CD4-positive, alpha-beta T cell (primary cell): ENCODE data around the gene ZNF200. TPM values are rescaled to one million over a fixed set of nuclear protein-coding genes. Genes with fewer than 3 reads are reported as not detected.

Source experiments
- ATAC-seq: fragments of 200-7000 bp; cut with Tn5 transposase; one replicate; pipeline ENCODE4 v1.10.0; 2022; ENCODE audit warnings: mild to moderate bottlenecking; ENCODE audit not compliant: poor library complexity
- CTCF ChIA-PET: fragments of 350-600 bp; sonication (Branson Sonifier 250); formaldehyde crosslinking; loops from one replicate; lab custom pipeline; 2021; ENCODE audit warnings: antibody characterized with exemption, inconsistent platforms; lab: Charles Lee
- POLR2A ChIA-PET: fragments of 350-600 bp; sonication (Branson Sonifier 250); formaldehyde crosslinking; loops from one replicate; lab custom pipeline; 2021; ENCODE audit warnings: antibody characterized with exemption, inconsistent platforms; lab: Charles Lee
- DNase-seq, 14 experiments: peaks; one replicate each; pipeline ENCODE4 v3.0.0-alpha.2; 2013 to 2020; ENCODE audit warnings: mixed read lengths in 2 of 14
- H3K27ac ChIP-seq, 2 donors: one replicate each; pipeline versions ENCODE4 v1.5.1 to v1.7.0; 2013; ENCODE audit warnings: low read length in 2 of 2, low read depth in 1 of 2, mild to moderate bottlenecking in 1 of 2
- H3K27me3 ChIP-seq, 2 experiments: 1 replicate in 1 of 2; 2 replicates in 1 of 2; pipeline versions ENCODE4 v1.6.1 to v1.7.0; 2013; ENCODE audit warnings: low read length in 2 of 2, control low read depth in 1 of 2, mild to moderate bottlenecking in 1 of 2, moderate library complexity in 1 of 2; ENCODE audit not compliant: insufficient read depth in 2 of 2, control insufficient read depth in 1 of 2
- H3K36me3 ChIP-seq: one replicate; pipeline ENCODE4 v1.6.1; 2013; ENCODE audit warnings: low read length, control low read depth; ENCODE audit not compliant: insufficient read depth
- H3K4me1 ChIP-seq: one replicate; pipeline ENCODE4 v1.6.1; 2013; ENCODE audit warnings: low read length, control low read depth; ENCODE audit not compliant: insufficient read depth
- H3K4me3 ChIP-seq: one replicate; pipeline ENCODE4 v1.5.1; 2013; ENCODE audit warnings: mild to moderate bottlenecking, low read length, moderate library complexity
- H3K9me3 ChIP-seq, 2 experiments: 1 replicate in 1 of 2; 2 replicates in 1 of 2; pipeline versions ENCODE4 v1.6.1 to v1.7.0; 2013; ENCODE audit warnings: low read length in 2 of 2, mild to moderate bottlenecking in 2 of 2, control low read depth in 1 of 2, moderate library complexity in 1 of 2; ENCODE audit not compliant: control insufficient read depth in 1 of 2, insufficient read depth in 1 of 2
- H3K27ac Mint-ChIP-seq: one replicate; pipeline ENCODE4 v1.8.0; 2020; ENCODE audit warnings: mixed read lengths
- H3K27me3 Mint-ChIP-seq: one replicate; pipeline ENCODE4 v1.8.0; 2021; ENCODE audit warnings: mixed read lengths
- H3K36me3 Mint-ChIP-seq: one replicate; pipeline ENCODE4 v1.8.0; 2021; ENCODE audit warnings: low read depth, mixed read lengths
- H3K4me1 Mint-ChIP-seq: one replicate; pipeline ENCODE4 v1.8.0; 2021; ENCODE audit warnings: low read depth, mixed read lengths
- H3K4me3 Mint-ChIP-seq: one replicate; pipeline ENCODE4 v1.8.0; 2020; ENCODE audit warnings: mild to moderate bottlenecking, mixed read lengths
- H3K9me3 Mint-ChIP-seq: one replicate; pipeline ENCODE4 v1.8.0; 2020; ENCODE audit warnings: mixed read lengths
- intact Hi-C, 2 experiments: fragments of 100-400 bp; cut with DNase I in 1 of 2; cut with micrococcal nuclease in 1 of 2; formaldehyde crosslinking; loops; one replicate each; pipeline versions ENCODE4 v1.15.1 to v1.9.0; 2023 to 2025; cut with DNase I, micrococcal nuclease
- total RNA-seq, 174 experiments: library from RNA in 2 of 174; stranded (reverse) in 2 of 174; gene quantifications; one replicate each; pipeline ENCODE4 v1.2.3 and lab custom pipeline; 2021 to 2026
- TF ChIP-seq, protein P1 (sequence below): fragments of 200-600 bp; IDR thresholded peaks from one replicate; pipeline ENCODE4 v1.8.0; 2022; ENCODE audit warnings: antibody characterized with exemption, mild to moderate bottlenecking

ZNF200 gene
- total RNA-seq, 2 experiments from 2014 or later: 7.0 to 7.2 TPM

DNA sequence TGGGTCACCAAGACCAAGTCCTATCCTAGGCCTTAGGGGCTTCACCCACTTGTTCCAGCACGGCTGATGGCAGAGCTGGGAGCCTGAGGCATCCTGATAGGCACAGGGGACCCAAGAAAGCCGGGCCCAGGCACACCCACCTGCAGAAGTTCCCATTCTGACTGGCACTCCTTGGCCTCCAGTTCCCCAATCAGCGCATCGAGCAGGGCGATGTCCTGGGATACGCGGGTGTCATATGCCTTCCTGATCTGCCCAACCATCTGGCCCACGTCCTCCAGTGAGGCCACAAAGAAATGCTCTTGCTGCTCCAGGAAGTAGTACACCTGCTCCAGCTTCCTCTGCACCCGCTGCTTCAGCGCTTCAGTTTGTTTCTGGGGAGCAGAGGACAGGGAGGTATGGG, 11.9 kb upstream of the ZNF200 start:
- Mint-ChIP-seq H3K4me3 (no peak overlapping the region), H3K36me3 (no peaks in the 10 kb centered on the region), H3K27me3 (peaks cover 7% of the 10 kb centered on the region), H3K4me1 (no peaks in the 10 kb centered on the region), H3K27ac (no peak overlapping the region), H3K9me3 (no peaks in the 10 kb centered on the region)
- no peak overlapping the region for H3K27ac ChIP-seq
- H3K4me1 ChIP-seq: peaks cover 7% of the 10 kb centered on the region
- TF ChIP-seq, protein P1, sequence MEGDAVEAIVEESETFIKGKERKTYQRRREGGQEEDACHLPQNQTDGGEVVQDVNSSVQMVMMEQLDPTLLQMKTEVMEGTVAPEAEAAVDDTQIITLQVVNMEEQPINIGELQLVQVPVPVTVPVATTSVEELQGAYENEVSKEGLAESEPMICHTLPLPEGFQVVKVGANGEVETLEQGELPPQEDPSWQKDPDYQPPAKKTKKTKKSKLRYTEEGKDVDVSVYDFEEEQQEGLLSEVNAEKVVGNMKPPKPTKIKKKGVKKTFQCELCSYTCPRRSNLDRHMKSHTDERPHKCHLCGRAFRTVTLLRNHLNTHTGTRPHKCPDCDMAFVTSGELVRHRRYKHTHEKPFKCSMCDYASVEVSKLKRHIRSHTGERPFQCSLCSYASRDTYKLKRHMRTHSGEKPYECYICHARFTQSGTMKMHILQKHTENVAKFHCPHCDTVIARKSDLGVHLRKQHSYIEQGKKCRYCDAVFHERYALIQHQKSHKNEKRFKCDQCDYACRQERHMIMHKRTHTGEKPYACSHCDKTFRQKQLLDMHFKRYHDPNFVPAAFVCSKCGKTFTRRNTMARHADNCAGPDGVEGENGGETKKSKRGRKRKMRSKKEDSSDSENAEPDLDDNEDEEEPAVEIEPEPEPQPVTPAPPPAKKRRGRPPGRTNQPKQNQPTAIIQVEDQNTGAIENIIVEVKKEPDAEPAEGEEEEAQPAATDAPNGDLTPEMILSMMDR: no peak
- H3K9me3 ChIP-seq: no peaks in the 10 kb centered on the region
- no peak overlapping the region for H3K4me3 ChIP-seq
- no peak for ATAC-seq
- DNase-seq: no peak
- no peaks in the 10 kb centered on the region for H3K27me3 ChIP-seq
- CTCF ChIA-PET: no interaction called here
- POLR2A ChIA-PET: no interaction called here
- intact Hi-C loops: no loop called here
- H3K36me3 ChIP-seq: no peaks in the 10 kb centered on the region

DNA sequence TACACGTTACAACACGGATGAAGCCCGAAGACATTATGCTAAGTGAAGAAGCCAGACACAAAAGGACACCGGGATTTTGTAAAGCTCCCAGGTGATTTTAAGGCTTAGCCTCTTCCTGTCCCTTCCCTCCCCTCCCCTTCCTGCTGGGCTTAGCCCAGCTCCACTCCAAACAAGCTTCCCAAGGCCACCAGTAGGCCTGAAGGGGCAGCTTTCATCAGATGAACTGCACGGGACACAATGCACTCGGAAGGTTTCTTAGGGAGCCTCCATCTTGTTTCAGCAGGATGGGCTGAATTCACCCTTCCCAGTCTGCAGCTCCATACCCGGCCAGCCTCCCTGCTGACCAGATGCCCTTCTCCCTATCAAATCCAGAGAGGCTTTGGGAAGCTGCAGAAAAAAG, 11.0 kb upstream of the ZNF200 start:
- H3K27me3 Mint-ChIP-seq: peaks cover 7% of the 10 kb centered on the region
- ATAC-seq (no peak), DNase-seq (no peak)
- H3K36me3 ChIP-seq: no peaks in the 10 kb centered on the region
- H3K4me3 Mint-ChIP-seq: no peak overlapping the region
- H3K9me3 Mint-ChIP-seq: no peaks in the 10 kb centered on the region
- H3K4me1 ChIP-seq: peaks cover 7% of the 10 kb centered on the region
- H3K9me3 ChIP-seq: no peaks in the 10 kb centered on the region
- no peak overlapping the region for H3K4me3 ChIP-seq
- ChIA-PET POLR2A (no interaction called here), CTCF (no interaction called here)
- H3K27ac ChIP-seq: no peak overlapping the region
- H3K36me3 Mint-ChIP-seq: no peaks in the 10 kb centered on the region
- TF ChIP-seq, protein P1: no peak
- H3K4me1 Mint-ChIP-seq: no peaks in the 10 kb centered on the region
- intact Hi-C loops: no loop called here
- H3K27ac Mint-ChIP-seq: no peak overlapping the region
- H3K27me3 ChIP-seq: no peaks in the 10 kb centered on the region

- Histone ChIP-seq H3K9me3 (no peaks in the 10 kb centered on the region), H3K36me3 (no peaks in the 10 kb centered on the region), H3K27ac (no peak overlapping the region), H3K27me3 (no peaks in the 10 kb centered on the region), H3K4me1 (peaks cover 7% of the 10 kb centered on the region), H3K4me3 (no peak overlapping the region)
- Mint-ChIP-seq H3K4me1 (no peaks in the 10 kb centered on the region), H3K27me3 (peaks cover 13% of the 10 kb centered on the region), H3K4me3 (no peak overlapping the region), H3K9me3 (no peaks in the 10 kb centered on the region), H3K36me3 (no peaks in the 10 kb centered on the region), H3K27ac (no peak overlapping the region)
- TF ChIP-seq, protein P1: no peak
- DNase-seq (no peak), ATAC-seq (no peak)
- ChIA-PET POLR2A (no interaction called here), CTCF (no interaction called here)
- intact Hi-C loops: loop anchor here in 1 of 2 experiments (2.0 kb wide), 1 partner anchor 13 kb away; the partner anchor contains the start of gene MEFV
These were observed 8.9 kb upstream of the ZNF200 start for GRCh38 chr16:3243882-3244281.
